HG02870 (cell line): ENCODE data around the gene NDUFB10.
"Not testable (repeated sequence)": the region's sequence is repeated elsewhere in the genome, so short reads cannot be mapped to it uniquely, and the experiment has no call there.

ENCODE experiments used
- ATAC-seq: cut with Tn5 transposase; IDR thresholded peaks from one replicate; pipeline ENCODE4 v1.9.1; 2021; ENCODE audit warnings: mild to moderate bottlenecking, moderate library complexity; ENCODE audit not compliant: unreplicated experiment

The NDUFB10 gene

GRCh38 chr16:1944612-1945199 lies 14.6 kb upstream of the NDUFB10 start:
- no peak for ATAC-seq

- ATAC-seq = no peak
These were observed 13.6 kb upstream of the NDUFB10 start for GRCh38 chr16:1945559-1946391.

DNA sequence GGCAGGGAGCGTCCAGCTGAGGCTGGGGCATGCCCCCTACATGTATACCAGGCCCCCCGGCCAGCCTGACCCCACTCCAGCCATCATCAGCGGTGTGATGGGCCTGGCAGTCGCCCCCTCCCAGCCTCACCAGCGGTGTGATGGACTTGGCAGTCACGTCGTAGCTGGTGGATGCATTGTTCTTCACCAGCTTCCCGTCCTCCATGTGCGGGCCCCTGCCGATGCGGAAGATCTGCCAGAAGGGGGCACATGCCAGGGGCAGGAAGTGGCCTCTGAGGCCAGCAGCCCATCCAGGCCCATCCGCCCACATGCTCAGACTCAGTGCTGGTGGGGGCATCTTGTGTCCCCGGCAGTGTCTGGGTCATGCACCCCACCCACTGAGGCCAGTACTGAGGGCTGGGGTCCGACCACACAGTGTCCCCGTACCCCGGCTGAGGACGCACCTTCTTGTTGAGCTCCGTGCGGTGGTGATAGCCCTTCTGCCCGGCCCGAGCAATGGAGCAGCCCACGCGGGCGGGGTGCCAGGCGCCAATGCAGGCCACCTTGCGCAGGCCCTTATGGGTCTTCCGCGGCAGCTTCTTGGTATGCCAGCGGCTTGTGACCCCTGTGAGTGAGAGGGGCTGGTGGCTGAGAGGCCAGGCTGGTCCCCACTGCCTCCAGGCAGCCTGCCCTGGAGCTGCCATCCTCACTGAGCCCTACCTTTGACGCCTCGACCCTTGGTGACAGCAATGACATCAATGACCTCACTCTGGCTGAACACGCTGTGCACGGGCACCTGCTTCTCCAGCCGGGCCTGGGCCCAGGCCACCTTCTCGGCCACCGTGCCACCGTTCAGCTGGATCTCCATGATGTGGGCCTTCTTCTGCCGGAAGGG lies 12.6 kb upstream of the NDUFB10 start:
- ATAC-seq = no peak

DNA sequence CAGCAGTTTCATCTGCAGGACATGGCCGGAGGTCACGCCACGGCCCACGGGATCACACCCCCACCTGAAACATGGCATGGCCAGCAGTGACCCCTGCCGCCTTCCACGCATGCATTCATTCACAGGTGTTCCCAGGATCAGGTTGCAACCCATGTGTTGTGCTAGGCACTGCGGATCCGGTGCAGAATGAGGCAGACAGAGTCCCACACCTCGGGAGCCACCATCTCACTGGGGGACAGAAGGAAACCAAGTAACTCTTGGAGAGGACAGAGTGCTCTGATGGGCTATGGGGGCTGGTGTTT lies 12.0 kb upstream of the NDUFB10 start:
- ATAC-seq = no peak

GRCh38 chr16:1949507-1949906 lies 9.8 kb upstream of the NDUFB10 start:
- no peak for ATAC-seq

DNA sequence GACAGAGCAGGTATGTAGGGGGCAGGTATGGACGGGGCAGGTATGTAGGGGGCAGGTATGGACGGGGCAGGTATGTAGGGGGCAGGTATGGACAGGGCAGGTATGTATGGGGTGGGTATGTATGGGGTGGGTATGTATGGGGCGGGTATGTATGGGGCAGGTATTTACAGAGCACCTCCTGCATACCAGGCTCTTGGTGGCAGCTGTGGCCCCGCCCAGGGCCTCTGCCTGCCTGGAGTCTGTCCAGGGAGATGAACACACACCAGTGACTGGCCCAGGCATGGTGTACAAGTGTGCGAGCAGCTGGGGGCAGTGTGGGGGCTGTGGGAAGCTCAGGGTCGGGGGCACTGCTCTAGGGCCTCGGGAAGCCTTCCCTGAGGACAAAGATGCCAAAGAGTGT lies 9.3 kb upstream of the NDUFB10 start:
- ATAC-seq = no peak

GRCh38 chr16:1950559-1950958 lies 8.8 kb upstream of the NDUFB10 start:
- no peak for ATAC-seq

- ATAC-seq = no peak
These were observed 5.6 kb upstream of the NDUFB10 start for GRCh38 chr16:1953734-1954133.

- ATAC-seq = not testable (repeated sequence)
These were observed 1.8 kb upstream of the NDUFB10 start for GRCh38 chr16:1957434-1958142.

DNA sequence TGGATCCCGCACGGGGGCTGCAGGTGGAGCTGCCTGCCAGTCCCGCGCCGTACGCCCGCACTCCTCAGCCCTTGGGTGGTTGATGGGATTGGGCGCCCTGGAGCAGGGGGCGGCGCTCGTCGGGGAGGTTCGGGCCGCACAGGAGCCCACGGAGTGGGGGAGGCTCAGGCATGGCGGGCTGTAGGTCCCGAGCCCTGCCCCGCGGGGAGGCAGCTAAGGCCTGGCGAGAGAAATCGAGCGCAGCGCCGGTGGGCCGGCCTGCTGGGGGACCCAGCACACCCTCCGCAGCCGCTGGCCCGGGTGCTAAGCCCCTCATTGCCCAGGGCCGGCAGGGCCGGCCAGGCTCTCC lies 1.2 kb upstream of the NDUFB10 start:
- not testable (repeated sequence) for ATAC-seq

DNA sequence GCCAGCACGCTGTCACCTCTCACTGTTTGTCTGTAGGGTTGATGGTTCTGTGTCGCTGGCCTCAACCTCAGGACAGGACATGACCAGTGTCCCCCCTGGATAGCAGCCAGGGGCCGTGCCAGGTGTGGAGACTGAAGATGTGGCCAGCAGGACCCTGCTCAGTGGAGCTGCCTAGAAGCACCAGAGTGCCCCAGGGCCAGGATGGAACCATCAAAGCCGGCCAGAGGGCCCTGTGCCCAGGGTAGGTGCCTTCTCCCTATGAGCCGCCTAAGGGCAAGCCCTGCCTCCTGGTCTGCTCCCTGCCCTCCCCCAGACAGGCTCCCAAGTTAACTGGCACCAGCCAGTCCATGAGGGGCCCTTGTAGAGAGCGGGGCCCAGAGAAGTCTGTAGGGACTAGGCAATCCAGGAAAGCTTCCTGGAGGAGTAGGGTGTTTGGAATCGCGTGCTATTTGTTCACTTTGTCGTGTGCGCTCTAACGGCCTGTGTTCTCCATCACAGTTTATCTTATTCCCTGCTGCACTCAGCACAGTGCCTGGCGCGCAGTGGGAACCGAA lies 546 bp upstream of the NDUFB10 start:
- no peak for ATAC-seq

DNA sequence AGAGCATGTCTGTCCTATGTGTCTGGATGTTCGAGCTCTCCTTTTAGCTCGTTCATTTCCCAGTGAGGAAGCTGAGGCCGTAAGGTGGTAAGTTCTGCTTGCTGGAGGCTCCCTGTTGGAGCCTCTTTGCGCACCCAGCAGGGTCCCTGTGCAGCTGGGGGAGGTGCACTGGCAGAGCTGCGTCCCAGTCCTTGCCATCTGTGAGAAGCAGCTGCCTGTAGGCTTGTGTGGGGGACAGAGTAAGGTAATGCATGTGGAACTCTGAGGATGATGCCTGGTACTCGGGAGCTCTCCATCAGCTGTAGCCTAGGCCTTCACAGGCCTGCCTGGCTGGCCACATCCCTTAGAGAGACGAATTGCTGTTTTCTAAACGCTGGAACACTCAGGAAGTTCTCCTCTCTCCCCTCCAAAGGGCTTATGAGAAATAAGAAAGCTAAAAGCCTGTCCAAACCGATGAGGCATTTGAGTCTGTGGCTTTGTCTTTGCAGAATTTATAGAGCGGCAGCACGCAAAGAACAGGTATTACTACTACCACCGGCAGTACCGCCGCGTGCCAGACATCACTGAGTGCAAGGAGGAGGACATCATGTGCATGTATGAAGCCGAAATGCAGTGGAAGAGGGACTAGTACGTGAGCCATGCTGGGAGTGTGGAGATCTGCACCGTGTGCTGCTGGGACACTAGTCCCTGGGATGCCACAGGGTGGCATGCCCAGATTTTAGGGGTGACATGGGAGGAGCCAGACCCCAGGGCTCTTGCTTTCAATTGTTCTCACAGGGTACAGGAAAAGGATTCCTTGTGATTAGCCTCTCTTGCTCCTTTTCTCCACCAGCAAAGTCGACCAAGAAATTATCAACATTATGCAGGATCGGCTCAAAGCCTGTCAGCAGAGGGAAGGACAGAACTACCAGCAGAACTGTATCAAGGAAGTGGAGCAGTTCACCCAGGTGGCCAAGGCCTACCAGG lies 1.6 kb downstream of the NDUFB10 start:
- no peak for ATAC-seq

DNA sequence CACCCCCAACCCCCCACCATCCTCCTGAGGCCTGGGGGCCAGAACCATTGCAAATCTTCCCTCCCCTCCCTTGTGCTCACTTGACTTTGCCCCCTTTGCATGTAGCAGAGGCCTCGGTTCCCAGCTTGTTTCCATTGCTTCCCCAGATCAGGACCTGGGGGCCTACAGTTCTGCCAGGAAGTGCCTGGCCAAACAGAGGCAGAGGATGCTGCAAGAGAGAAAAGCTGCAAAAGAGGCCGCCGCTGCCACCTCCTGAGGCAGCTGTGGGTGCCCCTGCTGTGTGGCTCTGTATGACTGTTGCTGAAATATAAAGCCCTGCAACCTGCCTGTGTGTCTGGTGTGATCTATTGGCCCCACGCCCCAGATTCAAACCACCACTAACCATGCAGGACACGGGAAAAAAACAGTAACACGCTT lies 2.3 kb downstream of the NDUFB10 start:
- ATAC-seq = no peak

DNA sequence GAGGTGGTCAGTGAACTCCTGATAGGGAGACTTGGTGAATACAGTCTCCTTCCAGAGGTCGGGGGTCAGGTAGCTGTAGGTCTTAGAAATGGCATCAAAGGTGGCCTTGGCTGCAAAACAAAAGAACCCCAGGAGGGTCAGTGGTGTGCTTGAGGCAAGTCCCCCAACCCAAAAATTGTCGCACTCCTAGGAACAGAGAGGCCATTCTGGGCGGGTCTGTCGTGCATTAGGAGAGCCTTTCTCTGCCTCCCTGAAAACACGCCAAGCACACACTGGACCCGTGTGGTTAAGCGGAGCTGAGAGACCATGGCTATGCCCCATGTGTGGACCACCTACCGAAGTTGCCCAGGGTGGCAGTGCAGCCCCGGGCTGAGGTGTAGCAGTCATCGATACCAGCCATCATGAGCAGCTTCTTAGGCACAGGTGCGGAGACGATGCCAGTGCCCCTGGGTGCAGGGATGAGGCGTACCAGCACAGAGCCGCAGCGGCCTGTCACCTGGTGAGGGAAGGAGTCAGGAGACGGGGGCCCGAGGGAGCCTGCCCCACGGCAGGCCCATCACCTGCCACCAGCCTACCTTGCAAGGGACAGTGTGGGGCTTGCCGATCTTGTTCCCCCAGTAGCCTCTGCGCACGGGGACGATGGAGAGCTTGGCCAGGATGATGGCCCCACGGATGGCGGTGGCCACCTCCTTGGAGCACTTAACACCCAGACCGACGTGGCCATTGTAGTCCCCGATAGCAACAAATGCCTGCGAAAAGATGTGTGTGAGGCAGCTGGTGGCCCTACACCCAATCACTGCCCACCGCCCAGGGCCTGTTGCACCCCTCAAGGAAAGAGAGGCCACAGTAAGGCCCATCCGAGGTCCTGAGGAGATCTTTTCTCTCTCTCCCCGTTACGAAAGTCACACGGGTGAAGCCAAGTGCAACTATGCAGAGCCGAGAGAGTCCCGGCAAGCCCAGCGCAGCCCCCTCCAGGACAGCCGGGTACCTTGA lies 3.1 kb downstream of the NDUFB10 start:
- not testable (repeated sequence) for ATAC-seq

- peak; percentile 1 for ATAC-seq
These were observed 4.6 kb downstream of the NDUFB10 start for GRCh38 chr16:1963806-1964505.

DNA sequence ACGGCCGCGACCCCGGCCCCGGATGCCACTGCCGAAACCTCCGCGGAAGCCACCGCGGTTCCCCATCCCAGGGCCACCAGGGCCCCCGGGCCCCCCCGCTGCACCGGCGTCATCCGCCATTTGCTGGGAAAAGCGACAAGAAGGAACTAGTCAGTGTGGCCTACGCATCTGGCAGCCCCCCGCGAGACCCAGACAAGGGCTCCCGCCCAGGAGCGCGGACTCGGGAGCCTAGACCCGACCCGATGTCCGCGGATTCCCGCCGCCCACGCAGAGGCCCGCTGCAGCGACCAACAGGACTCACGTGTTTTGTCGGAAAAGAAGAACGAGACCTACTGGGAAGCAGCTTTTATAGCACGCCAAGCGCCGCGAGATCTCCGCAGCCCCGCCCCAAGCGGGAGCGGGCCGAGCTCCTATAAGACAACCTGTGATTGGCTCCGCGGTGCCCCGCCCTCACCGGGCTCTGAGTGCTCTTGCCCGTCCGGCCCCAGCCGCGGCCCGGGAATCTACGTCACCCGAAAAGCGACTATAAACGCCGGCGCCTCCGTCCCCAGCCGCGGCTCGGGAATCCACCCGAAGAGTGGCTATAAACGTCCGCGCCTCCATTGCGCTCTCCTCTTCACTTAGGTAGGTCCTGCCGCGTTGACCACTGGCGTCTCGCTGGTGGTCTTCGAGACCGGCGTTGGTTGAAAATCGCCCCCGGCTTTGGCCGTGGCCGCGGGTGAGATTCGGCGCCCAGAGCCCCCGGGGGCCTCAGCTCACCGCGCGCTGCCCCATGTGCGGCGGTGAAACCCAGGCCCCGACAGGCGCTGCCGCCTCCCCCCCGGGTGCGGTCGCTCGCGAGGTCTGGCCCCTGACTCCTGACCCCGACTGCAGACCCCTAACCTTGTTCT lies 5.4 kb downstream of the NDUFB10 start, which contains the start of gene RPS2:
RPS2 (minus strand) TSS at position 321 of the 890 bp plus-strand sequence; CDS start at position 120, 201 bp downstream.
- peak; percentile 82 for ATAC-seq
